Fibroblast of lung (primary cell): ENCODE data around the gene GSTT4.

ENCODE experiments used
- CTCF ChIP-seq, 2 donors: IDR thresholded peaks in 1 of 2; conservative IDR thresholded peaks in 1 of 2; 1 replicate in 1 of 2; 2 replicates in 1 of 2; pipeline ENCODE4 v1.5.1; 2011 to 2012; ENCODE audit warnings: low read length in 2 of 2, control low read depth in 1 of 2, inconsistent platforms in 1 of 2, low read depth in 1 of 2, mild to moderate bottlenecking in 1 of 2
- EZH2 ChIP-seq: IDR thresholded peaks from 2 replicates; pipeline ENCODE4 v1.5.1; 2012; ENCODE audit warnings: low read length, control low read depth, mild to moderate bottlenecking; ENCODE audit errors: missing control alignments

- no peak for TF ChIP-seq EZH2
- no peak for TF ChIP-seq CTCF (conservative IDR thresholded peaks at IDR 0.05 in 1 of 2, IDR thresholded peaks at IDR 0.05 in 1 of 2; ENCODE audit: low read depth in 1 of 2, low read length in 2 of 2)
Measured at GRCh38 chr22:24021304-24021703, 16.1 kb upstream of the GSTT4 start.
